GM23248 (cell line): ENCODE results near the gene HPDL.

ENCODE experiments used
- EZH2 ChIP-seq: fragments of 200-600 bp; sonication (generic); IDR thresholded peaks from 2 replicates; pipeline ENCODE4 v1.6.1; 2018; ENCODE audit warnings: antibody characterized with exemption, mild to moderate bottlenecking; ENCODE audit not compliant: insufficient read depth, poor library complexity, severe bottlenecking
- EZH2phosphoT487 ChIP-seq: fragments of 200-600 bp; sonication (generic); IDR thresholded peaks from 2 replicates; pipeline ENCODE4 v1.6.1; 2018; ENCODE audit warnings: antibody characterized with exemption, moderate library complexity, mild to moderate bottlenecking, low read depth; ENCODE audit not compliant: insufficient read depth

DNA sequence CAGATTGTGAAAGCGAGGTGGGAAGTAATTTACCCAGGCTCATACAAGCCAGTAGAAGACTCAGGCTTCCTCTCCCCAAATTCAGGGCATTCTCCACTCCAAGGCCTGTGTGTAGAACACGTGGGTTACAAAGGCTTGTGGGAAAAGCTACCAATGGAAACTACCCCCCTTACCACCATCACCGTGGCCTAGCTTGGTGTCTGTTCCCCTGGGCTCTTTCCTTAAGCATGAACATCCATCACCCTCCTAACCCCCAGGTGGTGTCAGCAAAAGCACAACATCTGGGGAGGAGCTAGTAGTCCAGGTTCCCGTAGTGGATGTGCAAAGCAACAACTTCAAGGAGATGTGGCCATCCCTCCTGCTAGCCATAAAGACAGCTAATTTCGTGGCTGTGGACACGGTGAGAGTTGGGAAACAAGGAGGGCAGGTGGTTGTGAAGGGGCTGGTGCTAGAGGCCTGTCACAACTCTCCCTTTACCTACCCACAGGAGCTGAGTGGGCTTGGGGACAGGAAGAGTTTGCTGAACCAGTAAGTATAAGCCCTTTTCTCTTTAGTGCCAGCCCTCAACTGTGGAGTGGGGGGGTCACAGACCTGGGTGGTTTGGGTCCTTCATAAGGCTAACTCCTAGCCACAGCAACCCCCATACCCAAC, 14.2 kb downstream of the HPDL start:
- no peak for TF ChIP-seq EZH2phosphoT487
- no peak for TF ChIP-seq EZH2
